ENCODE measurements around the gene CTNNA1. TPM values are rescaled to one million over a fixed set of nuclear protein-coding genes. Genes with fewer than 3 reads are reported as not detected.
A peak's percentile ranks its signal among the peaks of the same experiment; 100 is the strongest.
"Not testable (repeated sequence)": the region's sequence is repeated elsewhere in the genome, so short reads cannot be mapped to it uniquely, and the experiment has no call there.

CTNNA1 gene
- polyA plus RNA-seq, 3 donors = 56.6 to 84.5 (median 66.2) TPM

DNA sequence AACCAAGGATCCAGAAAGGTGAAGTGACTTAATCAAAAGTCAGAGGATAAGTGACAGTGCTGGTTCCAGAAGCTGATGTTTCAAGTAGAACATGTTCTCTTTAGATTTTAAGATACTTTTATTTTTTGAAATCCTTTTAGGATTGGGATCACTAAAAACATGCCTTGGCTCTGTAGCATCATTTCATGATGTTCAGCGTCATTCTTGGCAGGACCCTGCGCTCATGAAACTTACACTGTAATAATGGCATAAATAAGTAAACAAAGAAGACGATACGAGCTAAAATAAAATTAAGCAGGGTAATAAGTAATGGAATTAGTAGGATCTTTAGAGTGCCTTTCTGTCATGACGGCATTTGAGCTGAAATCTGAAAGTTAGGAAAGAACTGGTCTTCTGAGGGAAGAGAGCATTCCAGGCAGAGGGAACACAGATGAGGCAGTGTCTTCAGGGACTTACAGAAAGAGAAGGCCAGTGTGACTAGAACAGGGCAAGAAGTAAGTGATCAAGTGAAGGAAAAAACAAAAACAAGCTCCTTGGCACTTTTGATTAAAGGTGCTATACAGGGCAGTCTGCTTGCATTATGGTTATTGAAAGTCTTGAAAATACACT is 19.9 kb downstream of the CTNNA1 start:
- Histone ChIP-seq H3K27me3 (ENCODE audit: control insufficient read depth in 2 of 2, insufficient read depth in 2 of 2, low read length in 2 of 2) (no peaks in the 10 kb centered on the region), H3K4me1 (ENCODE audit: control insufficient read depth in 1 of 2, insufficient read depth in 2 of 2, low read length in 2 of 2) (no peaks in the 10 kb centered on the region), H3K36me3 (replicated peaks in 1 of 2; ENCODE audit: control insufficient read depth in 1 of 2, insufficient read depth in 2 of 2, low read length in 2 of 2) (peaks cover under 1 to 6% of the 10 kb centered on the region in 2 donors), H3K4me3 (replicated peaks in 1 of 3; ENCODE audit: low read depth in 2 of 3, low read length in 3 of 3) (no peak overlapping the region), H3K4me2 (replicated peaks; ENCODE audit: extremely low read depth, low read length, poor library complexity, severe bottlenecking) (no peak overlapping the region), H3K27ac (ENCODE audit: low read depth in 1 of 2, low read length in 2 of 2) (no peak overlapping the region), H4K20me1 (ENCODE audit: insufficient read depth, low read length) (peaks cover 78% of the 10 kb centered on the region), H2AFZ (ENCODE audit: insufficient read depth, low read depth, low read length, poor library complexity, severe bottlenecking) (no peak overlapping the region), H3K9ac (ENCODE audit: insufficient read depth, low read length, poor library complexity, severe bottlenecking) (no peak overlapping the region), H3K79me2 (ENCODE audit: insufficient read depth, low read length) (peaks cover 70% of the 10 kb centered on the region), H3K9me3 (replicated peaks in 1 of 2; ENCODE audit: control insufficient read depth in 1 of 2, insufficient read depth in 1 of 2, low read length in 2 of 2) (no peaks in the 10 kb centered on the region)
- no peaks in the 10 kb centered on the region for H3K4me1 Mint-ChIP-seq
- no peak overlapping the region for H3K4me3 Mint-ChIP-seq
- intact Hi-C loops (cut with micrococcal nuclease) = no loop called here
- peaks cover 0 to 5% (median 2%) of the 10 kb centered on the region in 7 donors for H3K9me3 Mint-ChIP-seq
- H3K36me3 Mint-ChIP-seq = peaks cover 10 to 19% of the 10 kb centered on the region in 2 donors
- DNase-seq = no peak
- H3K27ac Mint-ChIP-seq = peak overlapping the region in 1 of 7 donors; percentile 56
- H3K27me3 Mint-ChIP-seq (ENCODE audit: low read depth in 3 of 3) = no peaks in the 10 kb centered on the region
- 98% methylated on average over 4 of the region's 5 CpGs for WGBS (ENCODE audit: insufficient coverage)
- TF ChIP-seq CTCF (IDR thresholded peaks at IDR 0.05) = no peak

DNA sequence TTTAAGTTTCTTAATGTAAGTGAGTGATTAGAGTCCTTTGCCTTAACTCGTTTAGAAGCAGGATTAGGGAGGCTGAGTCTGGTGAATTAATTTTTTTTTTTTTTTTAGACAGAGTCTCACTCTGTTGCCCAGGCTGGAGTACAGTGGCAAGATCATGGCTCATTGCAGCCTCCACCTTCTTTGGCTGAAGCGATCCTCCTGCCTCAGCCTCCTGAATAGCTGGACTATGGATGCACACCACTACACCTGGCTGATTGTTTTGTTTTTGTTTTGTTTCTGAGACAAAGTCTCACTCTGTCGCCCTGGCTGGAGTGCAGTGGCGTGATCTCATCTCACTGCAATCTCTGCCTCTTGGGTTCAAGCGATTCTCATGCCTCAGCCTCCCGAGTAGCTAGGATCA is 20.4 kb downstream of the CTNNA1 start:
- H3K27ac Mint-ChIP-seq; H3K9me3 ChIP-seq (replicated peaks in 1 of 2; ENCODE audit: control insufficient read depth in 1 of 2, insufficient read depth in 1 of 2, low read length in 2 of 2); H2AFZ ChIP-seq (ENCODE audit: insufficient read depth, low read depth, low read length, poor library complexity, severe bottlenecking); H3K4me3 Mint-ChIP-seq; H3K4me1 Mint-ChIP-seq; H3K27me3 Mint-ChIP-seq (ENCODE audit: low read depth in 3 of 3); H3K4me2 ChIP-seq (replicated peaks; ENCODE audit: extremely low read depth, low read length, poor library complexity, severe bottlenecking); H3K27ac ChIP-seq (ENCODE audit: low read depth in 1 of 2, low read length in 2 of 2); H3K9me3 Mint-ChIP-seq; H3K9ac ChIP-seq (ENCODE audit: insufficient read depth, low read length, poor library complexity, severe bottlenecking); intact Hi-C loops (cut with micrococcal nuclease); DNase-seq; H3K27me3 ChIP-seq (ENCODE audit: control insufficient read depth in 2 of 2, insufficient read depth in 2 of 2, low read length in 2 of 2); H3K4me1 ChIP-seq (ENCODE audit: control insufficient read depth in 1 of 2, insufficient read depth in 2 of 2, low read length in 2 of 2); H3K4me3 ChIP-seq (replicated peaks in 1 of 3; ENCODE audit: low read depth in 2 of 3, low read length in 3 of 3): not testable (repeated sequence)
- 100% methylated on average over 4 of the region's 6 CpGs for WGBS (ENCODE audit: insufficient coverage)
- H3K36me3 ChIP-seq (replicated peaks in 1 of 2; ENCODE audit: control insufficient read depth in 1 of 2, insufficient read depth in 2 of 2, low read length in 2 of 2) = peaks cover 3 to 12% of the 10 kb centered on the region in 2 donors
- H3K79me2 ChIP-seq (ENCODE audit: insufficient read depth, low read length) = peaks cover 68% of the 10 kb centered on the region
- peaks cover 13 to 22% of the 10 kb centered on the region in 2 donors for H3K36me3 Mint-ChIP-seq
- H4K20me1 ChIP-seq (ENCODE audit: insufficient read depth, low read length) = peaks cover 78% of the 10 kb centered on the region

Measured in CD14-positive monocyte (primary cell).